GM18951 (cell line): ENCODE results near the gene ADAM12.
"Not testable (repeated sequence)": the region's sequence is repeated elsewhere in the genome, so short reads cannot be mapped to it uniquely, and the experiment has no call there.

ENCODE experiments used
- POLR2A ChIP-seq: IDR thresholded peaks from 4 replicates; pipeline ENCODE4 v1.6.1; 2011; ENCODE audit warnings: mild to moderate bottlenecking; ENCODE audit not compliant: insufficient read length, insufficient read depth; ENCODE audit errors: extremely low read depth
- in situ Hi-C: fragments of 300-500 bp; cut with MboI; formaldehyde crosslinking; loops from one replicate; pipeline ENCODE4 v1.12.0; 2022; ENCODE audit warnings: low sequenced_read_pairs, mixed read lengths, inconsistent platforms; ENCODE audit not compliant: unreplicated experiment

ADAM12 gene

GRCh38 chr10:126264102-126265018, 123.9 kb downstream of the ADAM12 start:
- in situ Hi-C loops, result no loop called here
- TF ChIP-seq POLR2A, result no peak

GRCh38 chr10:126263006-126263676, 125.1 kb downstream of the ADAM12 start:
- no peak for TF ChIP-seq POLR2A
- in situ Hi-C loops, result no loop called here

- TF ChIP-seq POLR2A, result no peak
- in situ Hi-C loops, result no loop called here
Measured at GRCh38 chr10:126262233-126262838, 125.9 kb downstream of the ADAM12 start.

GRCh38 chr10:126259760-126260479, 128.4 kb downstream of the ADAM12 start:
- in situ Hi-C loops, result no loop called here

DNA sequence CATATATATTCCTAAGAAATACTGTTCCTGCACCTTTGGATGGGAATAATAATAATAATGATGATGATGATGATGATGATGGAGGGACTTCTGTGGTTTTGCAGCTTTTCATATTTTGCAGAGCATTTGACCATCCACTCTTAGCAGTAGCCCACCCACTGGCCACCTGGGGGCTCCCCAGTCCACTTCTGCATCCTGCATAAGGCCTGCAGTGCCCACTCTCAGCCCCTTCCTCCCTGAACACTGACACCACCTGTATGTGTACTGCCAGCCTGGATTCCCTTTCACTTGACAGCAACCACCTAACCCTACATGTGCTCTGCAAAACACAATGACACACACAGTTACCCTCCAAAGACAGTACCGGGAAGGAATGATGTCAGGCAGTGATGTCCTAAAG, 131.4 kb downstream of the ADAM12 start:
- TF ChIP-seq POLR2A, result no peak
- in situ Hi-C loops, result no loop called here

More at GRCh38 chr10:126259760-126260479, 128.4 kb downstream of the ADAM12 start:
- TF ChIP-seq POLR2A, result no peak

DNA sequence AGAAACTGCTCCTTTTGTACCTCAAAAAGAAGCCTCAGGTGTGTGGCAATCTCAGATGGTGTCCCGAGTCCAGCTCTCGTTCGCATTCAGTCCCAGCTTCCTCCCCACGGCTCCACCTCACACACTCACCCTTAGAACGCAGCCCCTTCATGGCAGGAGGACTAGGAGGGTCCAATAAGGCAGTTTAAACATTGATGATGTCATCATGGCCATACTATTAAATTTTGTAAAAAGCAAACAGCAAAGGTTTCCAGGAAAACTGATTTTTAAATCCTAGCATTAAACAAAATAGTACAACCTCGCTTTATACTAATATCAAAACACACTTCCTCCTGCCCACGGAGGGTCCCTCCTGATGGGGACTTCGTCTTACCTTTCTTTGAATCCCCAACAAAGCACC, 133.0 kb downstream of the ADAM12 start:
- in situ Hi-C loops, result no loop called here
- TF ChIP-seq POLR2A, result no peak

DNA sequence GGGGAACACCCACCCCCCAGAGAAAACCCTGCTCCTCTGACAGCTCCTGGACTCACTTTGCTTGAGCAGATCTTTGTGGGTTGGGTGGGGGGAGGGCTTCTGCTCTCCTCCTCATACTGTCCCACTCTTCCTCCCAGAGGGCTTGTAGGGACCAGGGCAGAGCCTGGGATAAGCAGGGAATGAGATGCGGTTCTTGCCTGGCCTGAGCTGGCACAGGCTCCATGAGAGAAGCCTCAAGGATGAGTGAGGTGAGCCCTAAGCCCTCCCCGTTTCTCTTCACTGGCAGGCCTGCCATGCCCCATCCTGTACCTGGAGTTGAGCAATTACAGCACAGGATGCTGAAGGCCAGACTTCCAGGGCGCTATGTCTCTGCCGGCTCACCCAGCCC, 134.7 kb downstream of the ADAM12 start:
- TF ChIP-seq POLR2A, result no peak
- in situ Hi-C loops, result no loop called here

DNA sequence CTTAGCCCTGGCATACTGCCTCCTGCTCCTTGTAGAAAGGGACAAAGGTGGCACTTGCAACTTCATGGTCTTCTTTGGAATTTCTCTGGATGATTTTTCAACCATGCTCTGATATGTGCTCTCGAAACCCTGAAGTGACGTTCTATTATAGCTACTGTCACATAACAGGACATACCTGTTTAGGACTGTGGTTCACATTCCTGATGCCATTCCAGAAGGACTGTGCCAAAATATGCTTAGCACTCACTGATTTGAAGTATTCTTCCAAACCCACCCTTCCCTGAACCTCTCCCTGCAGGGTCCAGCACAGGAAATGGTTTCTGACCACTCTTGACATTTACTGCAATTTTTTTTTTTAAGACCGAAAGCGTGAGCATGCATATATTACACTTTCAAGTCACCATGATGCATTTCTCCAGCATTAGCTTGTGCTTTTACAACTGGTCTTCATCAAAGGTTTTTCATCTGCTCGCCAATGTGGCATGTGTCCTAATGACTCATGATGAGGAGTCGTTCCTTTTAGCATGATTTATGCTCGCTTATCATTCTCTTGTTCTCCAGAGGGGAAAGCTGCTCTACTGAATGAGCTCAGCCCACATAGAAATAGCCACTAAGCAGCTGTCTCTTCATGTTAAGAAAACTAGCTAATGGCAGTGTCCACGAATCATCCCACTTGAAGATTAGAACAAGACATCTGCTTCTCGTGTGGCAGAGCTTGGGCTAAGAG, 135.2 kb downstream of the ADAM12 start:
- no peak for TF ChIP-seq POLR2A
- in situ Hi-C loops, result no loop called here

DNA sequence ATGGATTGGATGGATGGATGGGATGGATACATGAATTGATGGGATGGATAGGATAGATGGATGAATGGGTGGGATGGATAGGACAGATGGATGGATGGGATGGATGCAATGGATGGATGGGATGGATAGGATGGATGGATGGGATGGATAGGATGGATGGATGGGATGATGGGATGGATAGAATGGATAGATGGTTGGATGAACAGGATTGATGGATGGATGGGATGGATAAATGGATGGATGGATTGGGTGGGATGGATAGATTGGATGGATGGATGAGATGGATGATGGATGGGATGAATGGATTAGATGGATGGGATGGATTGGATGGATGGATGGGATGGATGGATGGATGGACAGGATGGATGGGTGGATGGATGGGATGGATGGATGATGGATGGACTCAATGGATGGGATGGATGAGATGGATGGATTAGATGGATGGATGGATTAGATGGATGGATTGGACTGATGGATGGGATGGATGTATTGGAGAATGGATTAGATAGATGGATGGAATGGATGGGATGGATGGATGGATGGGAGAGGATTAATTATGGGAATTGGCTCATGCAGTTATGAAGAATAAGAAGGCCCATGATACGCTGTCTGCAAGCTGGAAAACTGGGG, 136.4 kb downstream of the ADAM12 start:
- no peak for TF ChIP-seq POLR2A
- in situ Hi-C loops, result no loop called here

DNA sequence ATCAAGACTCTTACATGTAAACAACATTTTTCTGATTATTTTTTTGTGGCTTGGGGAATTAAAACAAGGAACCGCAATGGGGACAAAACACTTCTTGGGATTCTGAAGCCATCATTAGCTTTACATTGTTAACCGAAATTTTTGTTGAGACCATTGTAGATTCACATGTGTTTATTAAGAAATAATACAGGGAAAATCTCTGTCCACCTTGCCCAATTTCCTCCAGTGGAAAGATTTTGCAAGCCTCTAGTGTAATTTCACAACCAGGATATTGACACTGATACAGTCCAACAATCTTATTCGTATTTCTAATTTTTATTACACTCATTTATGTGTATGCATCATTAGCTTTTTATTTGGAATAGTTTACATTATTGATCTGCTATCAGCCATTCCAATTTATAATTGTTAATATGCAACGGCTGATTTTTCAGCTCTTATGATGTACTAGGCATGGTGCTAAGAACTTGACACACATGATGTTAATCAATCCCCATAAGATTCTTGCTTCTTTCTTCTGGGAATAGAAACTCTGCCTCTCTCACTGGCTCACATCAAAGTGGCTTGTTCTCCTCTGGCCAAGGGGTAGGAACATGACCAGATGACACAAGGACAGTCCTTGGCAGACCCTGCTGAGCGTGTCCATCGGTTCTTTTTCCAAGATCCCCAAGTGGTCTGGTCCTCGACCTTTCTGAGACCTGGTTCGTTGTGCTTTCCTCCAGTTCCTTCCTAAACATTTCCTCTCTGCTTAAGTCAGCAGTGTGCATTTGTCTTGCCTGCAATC, 137.6 kb downstream of the ADAM12 start:
- in situ Hi-C loops, result no loop called here

DNA sequence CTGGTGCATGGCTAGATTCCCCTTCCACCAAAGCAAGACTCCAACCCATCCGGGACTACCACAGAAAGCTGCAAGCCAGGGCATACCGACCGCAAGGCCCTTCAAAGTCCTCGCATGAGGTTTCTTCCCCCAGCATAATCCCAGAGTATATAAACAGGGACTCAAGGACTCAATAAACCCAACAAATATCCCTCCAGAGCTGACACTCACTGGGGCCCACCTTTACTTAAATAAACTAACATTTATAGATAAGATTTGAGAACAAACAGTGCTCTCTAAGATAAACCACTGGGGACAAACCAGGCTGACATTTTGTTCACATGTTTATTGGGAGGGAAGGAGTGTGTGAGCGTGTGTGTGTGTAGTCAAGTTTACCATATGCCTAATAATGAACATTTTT, 138.2 kb downstream of the ADAM12 start:
- in situ Hi-C loops, result no loop called here
- no peak for TF ChIP-seq POLR2A

More for the DNA sequence above, 137.6 kb downstream of the ADAM12 start:
- no peak for TF ChIP-seq POLR2A

DNA sequence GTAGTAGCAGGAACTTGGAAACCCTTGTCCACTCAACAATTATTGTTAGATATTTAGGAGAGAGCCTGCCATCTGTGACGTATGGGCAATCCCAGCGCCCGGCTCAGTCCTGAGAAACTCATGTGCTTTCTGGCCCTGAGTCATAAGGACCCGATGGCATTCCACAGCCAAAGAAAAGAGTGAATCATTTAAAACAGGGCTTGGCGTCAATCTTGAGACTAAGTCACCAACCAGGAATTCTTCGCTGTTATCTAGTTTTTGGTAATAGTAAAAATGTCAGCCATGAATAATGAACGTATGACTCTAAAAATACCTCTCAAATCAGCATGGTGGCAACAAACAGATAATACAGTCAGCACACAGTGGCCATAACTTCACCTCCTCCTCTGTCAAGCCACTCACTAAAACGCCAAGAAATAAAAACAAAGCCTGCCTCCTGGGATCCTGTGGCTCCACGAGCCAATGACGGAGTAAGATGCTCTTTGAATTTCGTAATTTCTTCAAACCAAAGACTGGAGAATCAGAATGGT, 140.8 kb downstream of the ADAM12 start:
- TF ChIP-seq POLR2A, result no peak
- in situ Hi-C loops, result no loop called here

DNA sequence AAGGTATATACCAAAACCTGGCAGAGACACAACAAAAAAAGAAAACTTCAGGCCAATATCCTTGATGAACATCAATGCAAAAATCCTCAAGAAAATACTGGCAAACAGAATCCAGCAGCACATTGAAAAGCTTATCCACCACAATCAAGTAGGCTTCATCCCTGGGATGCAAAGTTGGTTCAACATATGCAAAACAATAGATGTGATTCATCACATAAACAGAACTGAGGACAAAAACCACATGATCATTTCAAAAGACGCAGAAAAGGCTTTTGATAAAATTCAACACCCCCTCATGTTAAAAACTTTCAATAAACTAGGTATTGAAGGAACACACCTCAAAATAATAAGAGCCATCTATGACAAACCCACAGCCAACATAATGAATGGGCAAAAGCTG, 141.9 kb downstream of the ADAM12 start:
- in situ Hi-C loops, result not testable (repeated sequence)
